ENCODE data around the gene OSBPL6.

Gene OSBPL6

DNA sequence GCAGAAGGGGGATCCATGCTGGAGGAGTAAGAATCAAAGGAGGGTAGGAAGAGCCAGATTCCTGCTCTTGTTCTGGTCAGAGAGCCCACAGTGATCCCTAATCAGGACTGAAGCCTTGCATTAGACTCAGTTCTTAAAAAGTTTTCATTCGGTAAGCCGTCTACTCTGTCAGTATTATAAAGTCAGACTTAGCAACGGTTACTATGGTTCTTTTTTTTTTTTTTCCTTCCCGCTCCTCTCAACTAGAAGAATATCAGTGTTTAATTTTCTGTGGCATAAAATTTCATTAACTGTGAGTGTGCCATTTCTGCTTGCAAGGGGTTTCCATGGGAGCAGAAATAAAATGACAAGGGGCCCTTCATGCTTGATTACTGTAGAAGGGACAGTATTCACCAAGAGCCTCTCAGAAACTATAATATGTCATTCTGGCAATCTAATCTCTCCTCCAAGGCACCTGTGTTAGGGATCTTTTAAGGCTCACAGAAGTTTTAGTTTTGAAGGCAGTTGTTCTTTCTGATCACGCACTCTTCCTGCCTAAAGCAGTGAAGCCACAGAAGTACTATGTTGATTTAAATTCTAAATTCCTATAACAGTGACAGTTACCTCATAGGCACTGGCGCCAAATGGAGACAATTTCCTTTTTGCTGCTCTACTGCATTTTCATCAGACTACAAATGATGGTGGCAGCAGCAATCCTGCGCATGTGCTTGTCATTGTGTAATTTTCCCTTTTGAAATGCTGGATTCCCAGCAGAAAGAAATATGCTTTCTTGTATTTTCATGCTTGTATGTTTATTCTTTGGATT lies 57.0 kb downstream of the OSBPL6 start:
- ChIA-PET POLR2A (no interaction called here), CTCF (no interaction called here)
- TF ChIP-seq FOXA1 (IDR thresholded peaks at IDR 0.05) (no peak), FOXM1 (IDR thresholded peaks at IDR 0.05; ENCODE audit: borderline replicate concordance) (no peak), HDGF (IDR thresholded peaks at IDR 0.05; ENCODE audit: borderline replicate concordance) (no peak), BHLHE40 (IDR thresholded peaks at IDR 0.05; ENCODE audit: borderline replicate concordance) (no peak), L3MBTL2 (conservative IDR thresholded peaks at IDR 0.05) (no peak), NFRKB (IDR thresholded peaks at IDR 0.05) (no peak), ZNF384 (IDR thresholded peaks at IDR 0.05) (no peak), TARDBP (IDR thresholded peaks at IDR 0.05) (no peak), SP1 (IDR thresholded peaks at IDR 0.05) (no peak)
- TF ChIP-seq, protein P1, sequence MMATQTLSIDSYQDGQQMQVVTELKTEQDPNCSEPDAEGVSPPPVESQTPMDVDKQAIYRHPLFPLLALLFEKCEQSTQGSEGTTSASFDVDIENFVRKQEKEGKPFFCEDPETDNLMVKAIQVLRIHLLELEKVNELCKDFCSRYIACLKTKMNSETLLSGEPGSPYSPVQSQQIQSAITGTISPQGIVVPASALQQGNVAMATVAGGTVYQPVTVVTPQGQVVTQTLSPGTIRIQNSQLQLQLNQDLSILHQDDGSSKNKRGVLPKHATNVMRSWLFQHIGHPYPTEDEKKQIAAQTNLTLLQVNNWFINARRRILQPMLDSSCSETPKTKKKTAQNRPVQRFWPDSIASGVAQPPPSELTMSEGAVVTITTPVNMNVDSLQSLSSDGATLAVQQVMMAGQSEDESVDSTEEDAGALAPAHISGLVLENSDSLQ (IDR thresholded peaks at IDR 0.05) = no peak
- DNase-seq (ENCODE audit: extremely low spot score) = no peak

DNA sequence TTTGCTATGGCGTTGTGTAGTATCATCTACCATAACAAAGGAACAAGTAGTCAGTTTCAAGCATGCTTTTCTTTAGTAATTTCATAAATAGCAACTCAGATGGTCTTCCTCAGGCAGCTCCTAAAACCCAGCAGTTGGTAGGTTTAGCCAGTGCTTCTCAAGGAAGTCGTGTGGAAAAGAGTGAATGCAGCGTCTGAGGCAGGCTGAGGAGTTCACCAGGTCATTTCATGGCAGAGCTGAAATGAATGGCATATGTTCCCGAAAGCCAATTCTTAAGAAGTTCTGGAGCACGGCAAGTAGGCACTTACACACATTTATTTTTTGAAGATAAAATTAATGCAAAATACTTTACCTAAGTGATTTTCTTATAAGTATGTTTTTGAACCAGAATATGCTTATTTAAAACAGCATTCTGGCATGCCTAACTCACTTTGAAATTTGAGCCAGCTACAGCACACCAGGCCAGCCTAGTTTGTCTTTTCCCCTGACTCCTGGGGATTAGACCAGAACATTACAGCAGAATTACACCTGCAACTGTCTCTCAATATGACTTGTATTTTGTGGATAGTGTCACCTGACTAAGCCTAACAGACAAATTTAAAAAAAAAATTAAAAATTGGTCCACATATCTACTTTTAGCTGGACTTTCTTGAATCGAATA lies 62.2 kb downstream of the OSBPL6 start:
- TF ChIP-seq BHLHE40 (IDR thresholded peaks at IDR 0.05; ENCODE audit: borderline replicate concordance) (no peak), TARDBP (IDR thresholded peaks at IDR 0.05) (no peak), FOXM1 (IDR thresholded peaks at IDR 0.05; ENCODE audit: borderline replicate concordance) (no peak), SUZ12 (IDR thresholded peaks at IDR 0.05) (no peak), FOXA1 (IDR thresholded peaks at IDR 0.05) (no peak), LEF1 (IDR thresholded peaks at IDR 0.05; ENCODE audit: borderline replicate concordance) (no peak), NFRKB (IDR thresholded peaks at IDR 0.05) (no peak), FOXK2 (IDR thresholded peaks at IDR 0.05) (no peak), ARNT (IDR thresholded peaks at IDR 0.05) (no peak), L3MBTL2 (conservative IDR thresholded peaks at IDR 0.05) (no peak), HDGF (IDR thresholded peaks at IDR 0.05; ENCODE audit: borderline replicate concordance) (no peak), ZNF384 (IDR thresholded peaks at IDR 0.05) (no peak)
- TF ChIP-seq, protein P1 (IDR thresholded peaks at IDR 0.05) = no peak
- no peak for DNase-seq (ENCODE audit: extremely low spot score)
- CTCF ChIA-PET = interaction anchor here (0.6 to 1.1 kb wide), 3 partner anchors 23 to 157 kb away, joined by 3 to 7 read pairs (median 5); no protein-coding TSS in a partner anchor
- POLR2A ChIA-PET = no interaction called here

DNA sequence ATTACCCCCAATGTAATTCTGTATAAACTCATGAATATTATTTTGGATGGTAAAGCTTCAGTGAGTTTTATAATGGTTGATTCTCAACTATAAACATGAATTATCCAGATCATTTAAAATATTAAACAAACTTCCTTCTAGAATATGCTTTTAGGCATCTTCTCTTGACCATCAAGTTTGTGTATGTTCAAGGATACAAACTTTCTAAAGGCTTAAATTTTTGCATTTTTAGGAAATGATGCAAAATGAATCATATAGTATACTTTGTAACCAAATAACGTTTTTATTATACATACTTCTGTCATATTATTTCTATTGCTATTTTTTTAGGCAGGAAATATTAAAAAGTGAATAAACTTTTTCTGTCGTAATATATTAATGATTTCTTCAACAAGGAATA lies 62.8 kb downstream of the OSBPL6 start:
- ChIA-PET POLR2A (no interaction called here), CTCF (interaction anchor here (0.6 to 1.1 kb wide), 3 partner anchors 23 to 156 kb away, joined by 3 to 7 read pairs (median 5); no protein-coding TSS in a partner anchor)
- DNase-seq (ENCODE audit: extremely low spot score) = no peak
- TF ChIP-seq SP1 (IDR thresholded peaks at IDR 0.05) (no peak), FOXK2 (IDR thresholded peaks at IDR 0.05) (no peak), NFRKB (IDR thresholded peaks at IDR 0.05) (no peak), TARDBP (IDR thresholded peaks at IDR 0.05) (no peak), HDGF (IDR thresholded peaks at IDR 0.05; ENCODE audit: borderline replicate concordance) (no peak), CTBP1 (IDR thresholded peaks at IDR 0.05; ENCODE audit: borderline replicate concordance) (no peak), ELF4 (IDR thresholded peaks at IDR 0.05) (no peak), FOXM1 (IDR thresholded peaks at IDR 0.05; ENCODE audit: borderline replicate concordance) (no peak), LEF1 (IDR thresholded peaks at IDR 0.05; ENCODE audit: borderline replicate concordance) (no peak), FOXA1 (IDR thresholded peaks at IDR 0.05) (no peak), L3MBTL2 (conservative IDR thresholded peaks at IDR 0.05) (no peak), ARNT (IDR thresholded peaks at IDR 0.05) (no peak), BHLHE40 (IDR thresholded peaks at IDR 0.05; ENCODE audit: borderline replicate concordance) (no peak)
- TF ChIP-seq, protein P1 (IDR thresholded peaks at IDR 0.05) = no peak

DNA sequence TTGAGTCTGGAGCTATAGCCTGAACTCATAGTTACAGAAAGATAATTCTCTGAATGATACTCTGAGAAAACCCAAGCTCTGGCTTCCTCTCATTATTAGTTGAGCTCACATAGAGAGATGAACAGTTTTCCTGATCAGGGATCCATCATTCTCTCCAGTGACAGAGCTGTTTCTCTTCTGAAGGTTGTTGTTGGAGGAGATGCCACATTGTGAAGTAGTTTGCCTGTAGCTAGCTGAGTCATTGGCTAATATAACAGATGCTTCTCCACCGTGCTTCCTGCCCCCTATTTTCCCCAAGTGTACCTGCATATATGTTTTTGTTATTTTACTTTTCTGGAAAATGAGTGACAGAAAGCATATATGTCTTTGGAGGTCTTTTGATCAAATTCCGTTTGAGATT lies 64.6 kb downstream of the OSBPL6 start:
- no peak for TF ChIP-seq LEF1 (IDR thresholded peaks at IDR 0.05; ENCODE audit: borderline replicate concordance)
- no peak for TF ChIP-seq NFRKB (IDR thresholded peaks at IDR 0.05)
- no peak for TF ChIP-seq SUZ12 (IDR thresholded peaks at IDR 0.05)
- TF ChIP-seq TARDBP (IDR thresholded peaks at IDR 0.05) = no peak
- no peak for TF ChIP-seq SP1 (IDR thresholded peaks at IDR 0.05)
- TF ChIP-seq FOXA1 (IDR thresholded peaks at IDR 0.05) = no peak
- TF ChIP-seq ELF4 (IDR thresholded peaks at IDR 0.05) = no peak
- TF ChIP-seq ZNF384 (IDR thresholded peaks at IDR 0.05) = no peak
- no peak for TF ChIP-seq FOXM1 (IDR thresholded peaks at IDR 0.05; ENCODE audit: borderline replicate concordance)
- no peak for TF ChIP-seq BHLHE40 (IDR thresholded peaks at IDR 0.05; ENCODE audit: borderline replicate concordance)
- no peak for TF ChIP-seq ARNT (IDR thresholded peaks at IDR 0.05)
- no peak for TF ChIP-seq CTBP1 (IDR thresholded peaks at IDR 0.05; ENCODE audit: borderline replicate concordance)
- no peak for TF ChIP-seq L3MBTL2 (conservative IDR thresholded peaks at IDR 0.05)
- TF ChIP-seq, protein P1 (IDR thresholded peaks at IDR 0.05) = no peak
- TF ChIP-seq HDGF (IDR thresholded peaks at IDR 0.05; ENCODE audit: borderline replicate concordance) = no peak
- TF ChIP-seq FOXK2 (IDR thresholded peaks at IDR 0.05) = no peak
- CTCF ChIA-PET = no interaction called here
- POLR2A ChIA-PET = no interaction called here
- DNase-seq (ENCODE audit: extremely low spot score) = no peak
